CD4-positive, alpha-beta T cell treated with Interleukin-17A for 1 hour (primary cell): ENCODE measurements around the gene C16orf54.
"Not testable (repeated sequence)": the region's sequence is repeated elsewhere in the genome, so short reads cannot be mapped to it uniquely, and the experiment has no call there.

Experiments used
- DNase-seq: peaks from one replicate; pipeline ENCODE4 v3.0.0-alpha.2; 2020

Gene C16orf54

GRCh38 chr16:29745853-29746345, at the start of gene C16orf54:
TSS of gene C16orf54 (minus strand) at chr16:29745990. CDS start at chr16:29744951, 1,039 bp downstream.
- peak; percentile 98 for DNase-seq

GRCh38 chr16:29794231-29794710, 48.5 kb upstream of the C16orf54 start:
- DNase-seq = no peak

- DNase-seq = not testable (repeated sequence)
Observed at GRCh38 chr16:29793153-29793552, 47.4 kb upstream of the C16orf54 start.

GRCh38 chr16:29791845-29792807, 46.3 kb upstream of the C16orf54 start:
- DNase-seq = peak; percentile 32

- peak; percentile 36 for DNase-seq
Observed at GRCh38 chr16:29790949-29791844, 45.4 kb upstream of the C16orf54 start.

- peak; percentile 100 for DNase-seq
Observed at GRCh38 chr16:29790183-29790948, 44.6 kb upstream of the C16orf54 start, which contains the start of gene KIF22. TSS of gene KIF22 (plus strand) at chr16:29790751. CDS start at chr16:29790760, 9 bp downstream.

- no peak for DNase-seq
Observed at GRCh38 chr16:29789775-29790182, 44.0 kb upstream of the C16orf54 start.

GRCh38 chr16:29787155-29787554, 41.4 kb upstream of the C16orf54 start:
- DNase-seq = not testable (repeated sequence)

- peak; percentile 81 for DNase-seq
Observed at GRCh38 chr16:29784901-29785500, 39.2 kb upstream of the C16orf54 start.

GRCh38 chr16:29784157-29784556, 38.4 kb upstream of the C16orf54 start:
- DNase-seq = peak; percentile 39

- not testable (repeated sequence) for DNase-seq
Observed at GRCh38 chr16:29783094-29783953, 37.5 kb upstream of the C16orf54 start.

- no peak for DNase-seq
Observed at GRCh38 chr16:29779474-29779873, 33.7 kb upstream of the C16orf54 start.

- DNase-seq = no peak
Observed at GRCh38 chr16:29777576-29778350, 32.0 kb upstream of the C16orf54 start, which contains the start of gene ZG16. TSS of gene ZG16 (plus strand) at chr16:29778256. CDS start at chr16:29779267, 1,011 bp downstream.

- no peak for DNase-seq
Observed at GRCh38 chr16:29775742-29776408, 30.1 kb upstream of the C16orf54 start.

GRCh38 chr16:29774730-29775129, 28.9 kb upstream of the C16orf54 start:
- no peak for DNase-seq

- DNase-seq = not testable (repeated sequence)
Observed at GRCh38 chr16:29772330-29772729, 26.5 kb upstream of the C16orf54 start.

GRCh38 chr16:29770250-29770929, 24.6 kb upstream of the C16orf54 start:
- no peak for DNase-seq

GRCh38 chr16:29769507-29769906, 23.7 kb upstream of the C16orf54 start:
- DNase-seq = no peak
